Ramos (cell line): ENCODE results near the gene ABHD2.

Experiments used
- in situ Hi-C: fragments of 300-500 bp; cut with MboI; formaldehyde crosslinking; loops from one replicate; pipeline ENCODE4 v1.14.3; 2022; ENCODE audit warnings: low sequenced_read_pairs; ENCODE audit not compliant: unreplicated experiment

Gene ABHD2

GRCh38 chr15:89096664-89097063 is 8.4 kb downstream of the ABHD2 start:
- in situ Hi-C loops = no loop called here

GRCh38 chr15:89097313-89097712 is 9.1 kb downstream of the ABHD2 start:
- in situ Hi-C loops = no loop called here

- in situ Hi-C loops = no loop called here
Observed at GRCh38 chr15:89098281-89098680, 10.0 kb downstream of the ABHD2 start.

GRCh38 chr15:89099968-89100367 is 11.7 kb downstream of the ABHD2 start:
- in situ Hi-C loops = no loop called here

- in situ Hi-C loops = no loop called here
Observed at GRCh38 chr15:89101302-89102193, 13.3 kb downstream of the ABHD2 start.

- in situ Hi-C loops = no loop called here
Observed at GRCh38 chr15:89103481-89104171, 15.4 kb downstream of the ABHD2 start.

- in situ Hi-C loops = no loop called here
Observed at GRCh38 chr15:89104172-89104564, 15.9 kb downstream of the ABHD2 start.

GRCh38 chr15:89105147-89105546 is 16.9 kb downstream of the ABHD2 start:
- in situ Hi-C loops = no loop called here

- in situ Hi-C loops = no loop called here
Observed at GRCh38 chr15:89106200-89106599, 17.9 kb downstream of the ABHD2 start.

- in situ Hi-C loops = no loop called here
Observed at GRCh38 chr15:89107984-89108383, 19.7 kb downstream of the ABHD2 start.

GRCh38 chr15:89108835-89109234 is 20.6 kb downstream of the ABHD2 start:
- in situ Hi-C loops = no loop called here

GRCh38 chr15:89109238-89109637 is 21.0 kb downstream of the ABHD2 start:
- in situ Hi-C loops = no loop called here

GRCh38 chr15:89110060-89110459 is 21.8 kb downstream of the ABHD2 start:
- in situ Hi-C loops = no loop called here

GRCh38 chr15:89111352-89111751 is 23.1 kb downstream of the ABHD2 start:
- in situ Hi-C loops = no loop called here

- in situ Hi-C loops = no loop called here
Observed at GRCh38 chr15:89111961-89112340, 23.7 kb downstream of the ABHD2 start.

- in situ Hi-C loops = no loop called here
Observed at GRCh38 chr15:89112341-89112971, 24.2 kb downstream of the ABHD2 start.

GRCh38 chr15:89113296-89114024 is 25.2 kb downstream of the ABHD2 start:
- in situ Hi-C loops = no loop called here

- in situ Hi-C loops = no loop called here
Observed at GRCh38 chr15:89114990-89115389, 26.7 kb downstream of the ABHD2 start.

GRCh38 chr15:89115547-89115946 is 27.3 kb downstream of the ABHD2 start:
- in situ Hi-C loops = no loop called here

- in situ Hi-C loops = no loop called here
Observed at GRCh38 chr15:89116404-89116803, 28.1 kb downstream of the ABHD2 start.
